ENCODE results near the gene ATP11A.
"Not testable (repeated sequence)": the region's sequence is repeated elsewhere in the genome, so short reads cannot be mapped to it uniquely, and the experiment has no call there.

ATP11A gene

DNA sequence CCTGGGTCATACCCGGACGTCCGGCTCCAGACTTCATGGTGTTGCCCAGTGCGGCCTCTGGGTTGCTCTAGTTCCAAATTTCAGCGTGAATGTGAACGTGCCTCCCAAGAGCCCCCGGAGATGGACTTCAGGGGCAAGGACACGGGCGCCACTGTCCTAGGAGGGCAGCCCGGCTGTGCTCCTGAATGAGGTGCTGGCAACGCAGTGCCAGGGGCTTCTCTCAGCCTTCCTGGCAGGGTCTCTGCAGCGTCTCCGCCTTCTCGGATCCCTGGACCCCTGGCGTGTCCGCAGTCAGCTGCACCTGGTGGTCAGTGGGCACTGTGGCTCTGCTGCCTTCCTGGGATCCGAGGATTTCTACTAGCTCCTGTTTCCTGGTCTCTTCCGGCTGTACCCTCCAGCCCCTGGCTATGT is 177.5 kb downstream of the ATP11A start:
- no peak for DNase-seq (ENCODE audit: low read depth)
- no peak overlapping the region for H3K4me3 ChIP-seq (ENCODE audit: low read length)
- TF ChIP-seq CTCF (conservative IDR thresholded peaks at IDR 0.05; ENCODE audit: low read depth, low read length), result no peak

- H3K4me3 ChIP-seq (ENCODE audit: low read length), result no peak overlapping the region
- DNase-seq (ENCODE audit: low read depth), result no peak
- no peak for TF ChIP-seq CTCF (conservative IDR thresholded peaks at IDR 0.05; ENCODE audit: low read depth, low read length)
These were observed 178.5 kb downstream of the ATP11A start for GRCh38 chr13:112868308-112868707.

GRCh38 chr13:112869202-112870050 is 179.6 kb downstream of the ATP11A start:
- no peak for DNase-seq (ENCODE audit: low read depth)

DNA sequence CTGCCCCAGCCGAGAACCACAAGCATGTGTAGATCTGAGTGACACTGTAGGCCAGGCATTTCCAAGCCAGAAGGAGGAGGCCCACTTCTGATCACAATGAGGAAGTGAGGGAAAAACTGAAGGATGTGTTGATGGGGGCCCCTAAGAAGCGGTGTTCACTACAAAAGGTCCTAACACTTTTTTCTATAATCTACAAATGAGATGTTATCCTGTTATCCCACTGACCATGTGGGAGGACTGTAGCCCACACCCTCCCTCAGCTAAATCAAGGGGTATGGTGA is 180.2 kb downstream of the ATP11A start:
- H3K4me3 ChIP-seq (ENCODE audit: low read length), result no peak overlapping the region
- TF ChIP-seq CTCF (conservative IDR thresholded peaks at IDR 0.05; ENCODE audit: low read depth, low read length), result no peak
- DNase-seq (ENCODE audit: low read depth), result no peak

More at GRCh38 chr13:112869202-112870050, 179.6 kb downstream of the ATP11A start:
- no peak overlapping the region for H3K4me3 ChIP-seq (ENCODE audit: low read length)
- TF ChIP-seq CTCF (conservative IDR thresholded peaks at IDR 0.05; ENCODE audit: low read depth, low read length), result no peak

DNA sequence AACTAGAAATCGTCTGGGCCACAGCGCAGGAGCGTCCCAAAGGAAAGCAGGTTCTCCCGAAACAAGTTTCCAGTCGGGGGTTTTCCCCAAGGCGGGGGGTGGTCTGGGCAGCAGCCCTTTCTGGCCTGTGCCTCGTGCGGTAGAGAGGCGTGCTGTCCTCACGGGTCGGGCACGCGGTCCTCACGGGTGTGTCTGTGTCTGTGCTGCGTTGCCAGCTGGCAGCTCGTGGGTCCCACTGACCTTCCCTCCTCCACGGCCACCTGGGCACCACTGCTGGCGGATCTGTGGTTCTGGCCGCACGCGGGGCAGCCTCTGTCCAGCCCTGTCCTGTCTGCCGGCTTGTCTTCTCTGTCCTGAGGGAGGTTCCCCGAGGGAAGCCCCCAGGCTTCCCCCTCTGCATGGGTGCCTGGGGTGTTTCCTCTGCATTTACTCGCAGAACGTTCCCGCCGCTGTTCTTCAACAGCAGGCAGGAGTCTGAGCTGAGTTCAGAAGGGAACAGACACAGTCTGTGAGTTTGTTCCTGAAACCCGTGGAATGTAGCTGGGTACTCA is 181.0 kb downstream of the ATP11A start:
- TF ChIP-seq CTCF (conservative IDR thresholded peaks at IDR 0.05; ENCODE audit: low read depth, low read length), result no peak
- DNase-seq (ENCODE audit: low read depth), result no peak
- no peak overlapping the region for H3K4me3 ChIP-seq (ENCODE audit: low read length)

DNA sequence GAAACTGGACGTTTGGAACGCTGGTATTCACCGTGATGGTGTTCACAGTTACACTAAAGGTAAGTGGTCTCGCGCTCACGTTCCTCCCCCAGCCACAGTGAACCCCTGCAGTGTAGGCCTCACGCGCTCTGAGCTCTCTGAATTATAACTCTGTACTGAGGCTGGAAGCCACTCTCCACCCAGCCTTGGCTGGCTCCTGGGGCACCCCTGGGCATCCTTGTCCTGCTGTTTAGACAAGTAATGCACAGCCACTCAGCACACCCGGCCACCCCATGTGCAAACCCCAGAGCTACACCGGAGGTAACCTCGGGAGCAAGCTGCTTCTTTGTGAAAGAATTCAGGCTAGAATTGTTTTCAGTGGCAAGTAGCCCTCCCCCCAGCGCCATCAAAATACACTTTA is 181.9 kb downstream of the ATP11A start:
- no peak for TF ChIP-seq CTCF (conservative IDR thresholded peaks at IDR 0.05; ENCODE audit: low read depth, low read length)
- H3K4me3 ChIP-seq (ENCODE audit: low read length), result no peak overlapping the region
- DNase-seq (ENCODE audit: low read depth), result no peak

- not testable (repeated sequence) for DNase-seq (ENCODE audit: low read depth)
These were observed 183.1 kb downstream of the ATP11A start for GRCh38 chr13:112872657-112873631.

More at GRCh38 chr13:112872657-112873631, 183.1 kb downstream of the ATP11A start:
- not testable (repeated sequence) for H3K4me3 ChIP-seq (ENCODE audit: low read length)

All from retinal pigment epithelial cell (primary cell).